MM.1S (cell line): ENCODE data around the gene KCNK16.
A peak's percentile ranks its signal among the peaks of the same experiment; 100 is the strongest.

Source experiments
- DNase-seq: peaks from one replicate; pipeline ENCODE4 v3.0.0-alpha.2; 2015
- H2AFZ ChIP-seq: fragments of 300-600 bp; sonication (generic); 2 replicates; pipeline ENCODE4 v1.6.0; 2016; ENCODE audit warnings: antibody characterized with exemption, low read length
- H3F3A ChIP-seq: fragments of 300-600 bp; sonication (generic); 2 replicates; pipeline ENCODE4 v1.6.1; 2016; ENCODE audit warnings: mild to moderate bottlenecking, antibody characterized with exemption, low read length, moderate library complexity, mixed read lengths; ENCODE audit not compliant: insufficient read depth
- H3K27ac ChIP-seq: fragments of 300-600 bp; sonication (generic); 2 replicates; pipeline ENCODE4 v1.5.1; 2016; ENCODE audit warnings: mild to moderate bottlenecking, low read length
- H3K27me3 ChIP-seq: fragments of 300-600 bp; sonication (generic); replicated peaks from 2 replicates; pipeline ENCODE4 v1.6.0; 2016; ENCODE audit warnings: low read length; ENCODE audit not compliant: insufficient read depth
- H3K36me3 ChIP-seq: fragments of 300-600 bp; sonication (generic); replicated peaks from 2 replicates; pipeline ENCODE4 v1.6.1; 2016; ENCODE audit warnings: mild to moderate bottlenecking, low read length, mixed read lengths; ENCODE audit not compliant: insufficient read depth
- H3K4me1 ChIP-seq: fragments of 300-600 bp; sonication (generic); 2 replicates; pipeline ENCODE4 v1.6.1; 2016; ENCODE audit warnings: low read length, mixed read lengths
- H3K4me2 ChIP-seq: fragments of 300-600 bp; sonication (generic); 2 replicates; pipeline ENCODE4 v1.6.0; 2016; ENCODE audit warnings: low read depth, low read length
- H3K4me3 ChIP-seq: fragments of 300-600 bp; sonication (generic); 2 replicates; pipeline ENCODE4 v1.5.1; 2016; ENCODE audit warnings: low read length, mixed read lengths
- H3K79me2 ChIP-seq: fragments of 300-600 bp; sonication (generic); 2 replicates; pipeline ENCODE4 v1.6.1; 2016; ENCODE audit warnings: mixed run types, low read length, mixed read lengths
- H3K9ac ChIP-seq: fragments of 300-600 bp; sonication (generic); 2 replicates; pipeline ENCODE4 v1.6.1; 2016; ENCODE audit warnings: low read length, mixed read lengths
- H3K9me2 ChIP-seq: fragments of 300-600 bp; sonication (generic); replicated peaks from 2 replicates; pipeline ENCODE4 v1.6.1; 2016; ENCODE audit warnings: mild to moderate bottlenecking, low read length, mixed read lengths; ENCODE audit not compliant: insufficient read depth
- H3K9me3 ChIP-seq: fragments of 300-600 bp; sonication (generic); replicated peaks from 2 replicates; pipeline ENCODE4 v1.6.1; 2016; ENCODE audit warnings: mild to moderate bottlenecking, low read length, mixed read lengths; ENCODE audit not compliant: insufficient read depth
- H4K20me1 ChIP-seq: fragments of 300-600 bp; sonication (generic); 2 replicates; pipeline ENCODE4 v1.6.1; 2016; ENCODE audit warnings: mild to moderate bottlenecking, low read length, moderate library complexity, mixed read lengths; ENCODE audit not compliant: insufficient read depth
- EZH2 ChIP-seq: fragments of 300-600 bp; sonication (generic); optimal IDR thresholded peaks from 2 replicates; pipeline ENCODE3; 2017; ENCODE audit warnings: low read depth, mild to moderate bottlenecking, antibody characterized with exemption, low read length, mixed read lengths
- EZH2phosphoT487 ChIP-seq: fragments of 300-600 bp; sonication (generic); IDR thresholded peaks from 2 replicates; pipeline ENCODE4 v1.6.1; 2018; ENCODE audit warnings: antibody characterized with exemption, low read length
- TF ChIP-seq, protein P1 (sequence below): fragments of 300-600 bp; sonication (generic); IDR thresholded peaks from 2 replicates; pipeline ENCODE4 v1.5.1; 2016; ENCODE audit warnings: antibody characterized with exemption, low read length, mixed read lengths

KCNK16 gene

GRCh38 chr6:39302669-39303424 lies 19.7 kb downstream of the KCNK16 start:
- DNase-seq, result peak; percentile 77
- no peaks in the 10 kb centered on the region for H3K36me3 ChIP-seq
- H3K4me2 ChIP-seq, result peak overlapping the region; percentile 83
- no peaks in the 10 kb centered on the region for H4K20me1 ChIP-seq
- TF ChIP-seq EZH2 (no peak), EZH2phosphoT487 (no peak)
- TF ChIP-seq, protein P1, sequence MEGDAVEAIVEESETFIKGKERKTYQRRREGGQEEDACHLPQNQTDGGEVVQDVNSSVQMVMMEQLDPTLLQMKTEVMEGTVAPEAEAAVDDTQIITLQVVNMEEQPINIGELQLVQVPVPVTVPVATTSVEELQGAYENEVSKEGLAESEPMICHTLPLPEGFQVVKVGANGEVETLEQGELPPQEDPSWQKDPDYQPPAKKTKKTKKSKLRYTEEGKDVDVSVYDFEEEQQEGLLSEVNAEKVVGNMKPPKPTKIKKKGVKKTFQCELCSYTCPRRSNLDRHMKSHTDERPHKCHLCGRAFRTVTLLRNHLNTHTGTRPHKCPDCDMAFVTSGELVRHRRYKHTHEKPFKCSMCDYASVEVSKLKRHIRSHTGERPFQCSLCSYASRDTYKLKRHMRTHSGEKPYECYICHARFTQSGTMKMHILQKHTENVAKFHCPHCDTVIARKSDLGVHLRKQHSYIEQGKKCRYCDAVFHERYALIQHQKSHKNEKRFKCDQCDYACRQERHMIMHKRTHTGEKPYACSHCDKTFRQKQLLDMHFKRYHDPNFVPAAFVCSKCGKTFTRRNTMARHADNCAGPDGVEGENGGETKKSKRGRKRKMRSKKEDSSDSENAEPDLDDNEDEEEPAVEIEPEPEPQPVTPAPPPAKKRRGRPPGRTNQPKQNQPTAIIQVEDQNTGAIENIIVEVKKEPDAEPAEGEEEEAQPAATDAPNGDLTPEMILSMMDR, result peak; percentile 88
- H3K9me2 ChIP-seq, result no peaks in the 10 kb centered on the region
- peak overlapping the region; percentile 89 for H2AFZ ChIP-seq
- H3K27me3 ChIP-seq, result peaks cover 9% of the 10 kb centered on the region
- no peaks in the 10 kb centered on the region for H3K4me1 ChIP-seq
- H3K79me2 ChIP-seq, result no peaks in the 10 kb centered on the region
- H3K27ac ChIP-seq, result no peak overlapping the region
- no peaks in the 10 kb centered on the region for H3K9me3 ChIP-seq
- peak overlapping the region; percentile 30; the same call in 1 of the 2 replicates for H3K4me3 ChIP-seq
- no peaks in the 10 kb centered on the region for H3F3A ChIP-seq
- H3K9ac ChIP-seq, result no peak overlapping the region

GRCh38 chr6:39302011-39302410 lies 20.5 kb downstream of the KCNK16 start:
- no peak overlapping the region for H2AFZ ChIP-seq
- H4K20me1 ChIP-seq, result no peaks in the 10 kb centered on the region
- no peak overlapping the region for H3K4me2 ChIP-seq
- H3K79me2 ChIP-seq, result no peaks in the 10 kb centered on the region
- no peaks in the 10 kb centered on the region for H3K9me3 ChIP-seq
- no peaks in the 10 kb centered on the region for H3K4me1 ChIP-seq
- H3F3A ChIP-seq, result no peaks in the 10 kb centered on the region
- H3K36me3 ChIP-seq, result no peaks in the 10 kb centered on the region
- no peak overlapping the region for H3K27ac ChIP-seq
- H3K9me2 ChIP-seq, result no peaks in the 10 kb centered on the region
- peaks cover 9% of the 10 kb centered on the region for H3K27me3 ChIP-seq
- no peak overlapping the region for H3K9ac ChIP-seq
- no peak overlapping the region for H3K4me3 ChIP-seq
- TF ChIP-seq, protein P1, result no peak
- TF ChIP-seq EZH2phosphoT487 (no peak), EZH2 (no peak)
- DNase-seq, result no peak

GRCh38 chr6:39301606-39302005 lies 20.9 kb downstream of the KCNK16 start:
- Histone ChIP-seq H3K9me3 (no peaks in the 10 kb centered on the region), H3K27me3 (peaks cover 9% of the 10 kb centered on the region), H3F3A (no peaks in the 10 kb centered on the region), H4K20me1 (no peaks in the 10 kb centered on the region), H2AFZ (no peak overlapping the region), H3K79me2 (no peaks in the 10 kb centered on the region), H3K27ac (no peak overlapping the region), H3K4me3 (no peak overlapping the region), H3K9ac (no peak overlapping the region), H3K4me1 (no peaks in the 10 kb centered on the region), H3K36me3 (no peaks in the 10 kb centered on the region), H3K9me2 (no peaks in the 10 kb centered on the region), H3K4me2 (no peak overlapping the region)
- no peak for DNase-seq
- TF ChIP-seq EZH2phosphoT487, result no peak
- TF ChIP-seq, protein P1, result peak; percentile 38
- no peak for TF ChIP-seq EZH2
